Gastroesophageal sphincter (tissue), 4 donors: ENCODE data around the gene BCAR3. TPM values are rescaled to one million over a fixed set of nuclear protein-coding genes. Genes with fewer than 3 reads are reported as not detected.
"Not testable (repeated sequence)": the region's sequence is repeated elsewhere in the genome, so short reads cannot be mapped to it uniquely, and the experiment has no call there.

Experiments
- ATAC-seq: fragments of 150-250 bp; one replicate; pipeline ENCODE4 v1.9.1; 2016; ENCODE audit warnings: mild to moderate bottlenecking, moderate library complexity
- H3K27ac ChIP-seq, 4 donors: fragments of 200-600 bp; sonication (generic) in 3 of 4; 1 replicate in 3 of 4; 2 replicates in 1 of 4; pipeline ENCODE4 v1.5.1; 2016 to 2019
- H3K27me3 ChIP-seq: fragments of 200-600 bp; sonication (generic); one replicate; pipeline ENCODE4 v1.5.1; 2019
- H3K36me3 ChIP-seq, 2 donors: fragments of 200-600 bp; sonication (generic); one replicate each; pipeline ENCODE4 v1.5.1; 2019; ENCODE audit warnings: control low read depth in 1 of 2
- H3K4me1 ChIP-seq, 3 donors: fragments of 200-600 bp; sonication (generic); 1 replicate in 2 of 3; 2 replicates in 1 of 3; pipeline ENCODE4 v1.5.1; 2016 to 2019; ENCODE audit warnings: control low read depth in 2 of 3
- H3K4me3 ChIP-seq, 2 donors: fragments of 200-600 bp; sonication (generic); one replicate each; pipeline ENCODE4 v1.5.1; 2019; ENCODE audit warnings: mild to moderate bottlenecking in 1 of 2, moderate library complexity in 1 of 2
- H3K9me3 ChIP-seq, 3 donors: fragments of 200-600 bp; sonication (generic); one replicate each; pipeline ENCODE4 v1.5.1; 2017 to 2019; ENCODE audit warnings: control low read depth in 2 of 3
- EP300 ChIP-seq: sonication (generic); formaldehyde crosslinking; IDR thresholded peaks from one replicate; pipeline ENCODE4 v1.6.1; 2017; ENCODE audit warnings: antibody characterized with exemption, mild to moderate bottlenecking
- POLR2A ChIP-seq, 2 donors: fragments of 450-650 bp; IDR thresholded peaks; one replicate each; pipeline ENCODE4 v1.6.1; 2017; ENCODE audit warnings: antibody characterized with exemption in 2 of 2, mild to moderate bottlenecking in 2 of 2, moderate library complexity in 1 of 2
- POLR2AphosphoS5 ChIP-seq: sonication (generic); formaldehyde crosslinking; IDR thresholded peaks from one replicate; pipeline ENCODE4 v1.6.1; 2017; ENCODE audit warnings: antibody characterized with exemption
- WGBS, 2 donors: methylation state at CpG; one replicate each; pipeline ENCODE4 v1.1.5; 2018; ENCODE audit warnings: low coverage in 1 of 2; 5-methylcytosine and 5-hydroxymethylcytosine counted together
- total RNA-seq, 4 donors: library from RNA; depleted of rRNA; stranded (reverse); fragments of >200 nt; gene quantifications; one replicate each; pipeline ENCODE4 v1.1.0, GENCODE V29; 2016
- TF ChIP-seq, protein P1 (sequence below), 4 experiments: fragments of 200-600 bp in 2 of 4; fragments of 450-650 bp in 2 of 4; sonication (generic) in 1 of 4; IDR thresholded peaks; one replicate each; pipeline ENCODE4 v1.5.1; 2017 to 2019; ENCODE audit warnings: antibody characterized with exemption in 4 of 4, mild to moderate bottlenecking in 2 of 4, moderate library complexity in 2 of 4

Gene BCAR3
- total RNA-seq, 4 donors from 2014 or later, result 33.9 to 40.2 (median 38.3) TPM

DNA sequence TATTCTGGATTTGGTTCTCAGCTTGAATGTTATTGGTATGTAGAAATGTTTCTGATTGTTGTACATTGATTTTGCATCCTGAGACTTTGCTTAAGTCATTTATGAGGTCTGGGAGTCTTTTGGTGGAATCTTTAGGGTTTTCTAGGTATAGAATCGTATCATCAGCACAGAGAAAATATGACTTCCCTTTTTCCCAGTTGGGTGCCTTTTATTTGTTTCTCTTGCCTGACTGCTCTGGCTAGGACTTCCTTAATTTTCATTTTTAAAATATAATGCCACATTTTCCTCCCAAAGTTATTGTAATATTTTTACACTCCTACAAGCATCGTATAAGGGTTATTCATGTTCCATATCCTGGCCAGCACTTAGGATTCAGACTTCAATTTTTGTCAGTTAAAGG lies 122.6 kb downstream of the BCAR3 start:
- H3K9me3 ChIP-seq, result no peaks in the 10 kb centered on the region
- peaks cover 2 to 14% (median 5%) of the 10 kb centered on the region in 3 donors for H3K4me1 ChIP-seq
- H3K36me3 ChIP-seq, result peaks cover 0 to 45% of the 10 kb centered on the region in 2 donors
- WGBS, 2 donors, result 80 to 87% methylated on average over 2 of the region's 2 CpGs
- no peak overlapping the region for H3K4me3 ChIP-seq
- H3K27ac ChIP-seq, result no peak overlapping the region
- no peak for ATAC-seq
- TF ChIP-seq POLR2A (IDR thresholded peaks at IDR 0.05) (no peak), POLR2AphosphoS5 (no peak), EP300 (no peak)
- TF ChIP-seq, protein P1, sequence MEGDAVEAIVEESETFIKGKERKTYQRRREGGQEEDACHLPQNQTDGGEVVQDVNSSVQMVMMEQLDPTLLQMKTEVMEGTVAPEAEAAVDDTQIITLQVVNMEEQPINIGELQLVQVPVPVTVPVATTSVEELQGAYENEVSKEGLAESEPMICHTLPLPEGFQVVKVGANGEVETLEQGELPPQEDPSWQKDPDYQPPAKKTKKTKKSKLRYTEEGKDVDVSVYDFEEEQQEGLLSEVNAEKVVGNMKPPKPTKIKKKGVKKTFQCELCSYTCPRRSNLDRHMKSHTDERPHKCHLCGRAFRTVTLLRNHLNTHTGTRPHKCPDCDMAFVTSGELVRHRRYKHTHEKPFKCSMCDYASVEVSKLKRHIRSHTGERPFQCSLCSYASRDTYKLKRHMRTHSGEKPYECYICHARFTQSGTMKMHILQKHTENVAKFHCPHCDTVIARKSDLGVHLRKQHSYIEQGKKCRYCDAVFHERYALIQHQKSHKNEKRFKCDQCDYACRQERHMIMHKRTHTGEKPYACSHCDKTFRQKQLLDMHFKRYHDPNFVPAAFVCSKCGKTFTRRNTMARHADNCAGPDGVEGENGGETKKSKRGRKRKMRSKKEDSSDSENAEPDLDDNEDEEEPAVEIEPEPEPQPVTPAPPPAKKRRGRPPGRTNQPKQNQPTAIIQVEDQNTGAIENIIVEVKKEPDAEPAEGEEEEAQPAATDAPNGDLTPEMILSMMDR (IDR thresholded peaks at IDR 0.05), result no peak
- H3K27me3 ChIP-seq, result no peaks in the 10 kb centered on the region

DNA sequence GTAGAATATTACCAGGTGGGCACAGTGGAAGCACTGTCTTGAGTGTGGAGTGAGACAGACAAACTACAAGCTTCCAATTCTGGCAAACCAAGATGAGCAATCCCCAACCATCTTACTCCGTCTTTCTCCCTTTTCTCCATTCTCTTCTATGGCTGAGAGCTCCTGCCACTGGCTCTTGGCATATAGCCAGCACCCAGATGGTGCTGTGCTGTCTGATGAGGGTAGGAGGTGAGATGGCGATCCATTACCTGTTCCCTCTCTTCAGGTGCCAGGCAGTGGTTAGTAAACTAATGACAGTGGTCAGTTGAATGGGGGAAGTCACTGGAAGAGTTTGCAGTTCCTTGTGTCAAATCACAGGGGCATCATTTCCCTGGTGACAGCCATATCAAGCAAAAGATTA lies 125.3 kb downstream of the BCAR3 start:
- WGBS, 2 donors, result 88 to 100% methylated on average over 1 to 2 of the region's 2 CpGs
- Histone ChIP-seq H3K4me1 (peaks cover 5 to 31% (median 5%) of the 10 kb centered on the region in 3 donors), H3K27ac (peak overlapping the region in 1 of 4 donors; percentile 41), H3K9me3 (no peaks in the 10 kb centered on the region), H3K36me3 (peaks cover 0 to 18% of the 10 kb centered on the region in 2 donors), H3K27me3 (no peaks in the 10 kb centered on the region), H3K4me3 (no peak overlapping the region)
- no peak for ATAC-seq
- no peak for TF ChIP-seq POLR2A (IDR thresholded peaks at IDR 0.05)
- no peak for TF ChIP-seq POLR2AphosphoS5
- no peak for TF ChIP-seq EP300
- TF ChIP-seq, protein P1 (IDR thresholded peaks at IDR 0.05), result no peak

DNA sequence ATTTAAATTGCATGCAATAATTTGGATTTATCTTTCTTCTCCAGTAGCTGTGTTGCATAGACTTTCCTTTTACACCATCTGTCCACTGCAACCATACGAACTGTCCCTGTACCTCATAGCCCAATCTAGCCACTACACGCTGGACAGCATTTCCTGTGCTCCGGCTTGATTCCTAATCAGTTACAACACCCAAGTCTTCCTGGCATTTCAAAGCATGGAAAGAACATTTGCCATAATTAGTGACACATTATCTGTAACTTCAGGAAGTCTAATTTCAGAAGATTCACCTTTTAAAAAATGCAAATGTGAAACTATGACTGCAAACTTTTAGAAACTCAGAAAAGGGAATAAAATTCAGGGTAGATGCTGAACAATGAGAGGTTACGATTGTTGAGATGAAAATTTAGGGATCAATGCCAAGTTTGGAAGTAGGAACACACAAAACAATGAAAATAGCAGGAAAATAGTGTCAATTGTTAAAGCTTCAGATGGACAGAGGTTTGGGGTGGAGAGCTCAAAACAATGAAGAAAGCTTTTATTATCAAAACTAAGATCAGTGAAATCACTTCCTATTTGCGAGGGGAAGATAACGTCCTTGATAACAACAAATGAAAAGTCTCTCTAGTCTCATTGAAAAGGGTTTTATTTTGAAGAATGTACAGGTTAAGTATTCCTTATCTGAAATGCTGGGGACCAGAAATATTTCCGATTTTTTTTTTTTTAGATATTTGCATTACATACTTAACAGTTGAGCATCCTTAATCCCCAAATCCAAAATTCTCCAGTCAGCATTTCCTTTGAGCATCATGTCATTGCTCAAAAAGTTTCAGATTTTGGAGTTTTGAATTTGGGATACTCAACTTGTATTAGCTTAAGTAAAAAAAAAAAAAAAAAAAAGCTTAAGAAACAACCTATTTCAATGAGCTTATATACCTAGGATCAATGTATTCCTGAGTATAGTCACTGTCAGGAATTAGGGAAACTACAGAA lies 126.5 kb downstream of the BCAR3 start:
- Histone ChIP-seq H3K27ac (peak overlapping the region in 2 of 4 donors; percentile 57 to 69), H3K4me1 (peaks cover 5 to 31% (median 5%) of the 10 kb centered on the region in 3 donors), H3K9me3 (no peaks in the 10 kb centered on the region), H3K27me3 (no peaks in the 10 kb centered on the region), H3K36me3 (peaks cover 0 to 17% of the 10 kb centered on the region in 2 donors), H3K4me3 (no peak overlapping the region)
- no peak for ATAC-seq
- TF ChIP-seq POLR2AphosphoS5, result peak; percentile 40
- TF ChIP-seq, protein P1 (IDR thresholded peaks at IDR 0.05), result no peak
- 59 to 66% methylated on average over 7 of the region's 7 CpGs for WGBS, 2 donors

DNA sequence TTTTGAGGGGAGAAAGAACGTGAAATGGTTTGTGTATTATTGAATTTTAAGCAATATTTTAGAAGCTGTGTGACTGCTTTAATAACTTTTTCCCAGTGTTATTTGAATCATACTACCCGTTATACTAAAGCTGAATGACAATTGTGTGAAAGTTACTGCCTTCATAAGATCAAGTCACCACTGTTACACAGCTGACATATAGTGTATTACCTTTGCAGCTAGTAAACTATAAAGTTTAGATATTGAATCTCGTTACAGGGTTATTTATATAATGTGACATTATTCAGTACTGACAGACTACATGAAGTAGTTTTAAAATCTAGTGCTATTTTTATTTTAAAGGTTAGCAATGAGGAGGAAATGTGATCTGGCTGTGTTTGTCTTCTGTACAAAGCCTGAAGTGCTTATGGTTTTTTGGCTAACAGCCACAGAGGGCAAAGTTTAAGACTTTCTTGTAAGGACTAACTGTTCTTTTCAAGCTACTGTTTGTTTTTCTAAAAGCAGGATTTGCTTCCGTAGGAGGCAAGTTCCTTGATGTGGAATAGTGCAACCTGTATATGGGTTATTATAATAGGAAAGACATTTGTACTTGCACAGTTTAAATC lies 127.6 kb downstream of the BCAR3 start:
- H3K4me3 ChIP-seq, H3K27me3 ChIP-seq, H3K9me3 ChIP-seq: not testable (repeated sequence)
- whole genome bisulfite sequencing, 2 donors, result 20 to 42% methylated on average over 4 of the region's 4 CpGs
- peak; percentile 71 for ATAC-seq
- TF ChIP-seq POLR2AphosphoS5, result peak; percentile 69
- Histone ChIP-seq H3K4me1 (peaks cover 5 to 31% (median 5%) of the 10 kb centered on the region in 3 donors), H3K36me3 (peaks cover 0 to 20% of the 10 kb centered on the region in 2 donors), H3K27ac (peak overlapping the region in 3 of 4 donors; percentile 42 to 69 (median 57))

DNA sequence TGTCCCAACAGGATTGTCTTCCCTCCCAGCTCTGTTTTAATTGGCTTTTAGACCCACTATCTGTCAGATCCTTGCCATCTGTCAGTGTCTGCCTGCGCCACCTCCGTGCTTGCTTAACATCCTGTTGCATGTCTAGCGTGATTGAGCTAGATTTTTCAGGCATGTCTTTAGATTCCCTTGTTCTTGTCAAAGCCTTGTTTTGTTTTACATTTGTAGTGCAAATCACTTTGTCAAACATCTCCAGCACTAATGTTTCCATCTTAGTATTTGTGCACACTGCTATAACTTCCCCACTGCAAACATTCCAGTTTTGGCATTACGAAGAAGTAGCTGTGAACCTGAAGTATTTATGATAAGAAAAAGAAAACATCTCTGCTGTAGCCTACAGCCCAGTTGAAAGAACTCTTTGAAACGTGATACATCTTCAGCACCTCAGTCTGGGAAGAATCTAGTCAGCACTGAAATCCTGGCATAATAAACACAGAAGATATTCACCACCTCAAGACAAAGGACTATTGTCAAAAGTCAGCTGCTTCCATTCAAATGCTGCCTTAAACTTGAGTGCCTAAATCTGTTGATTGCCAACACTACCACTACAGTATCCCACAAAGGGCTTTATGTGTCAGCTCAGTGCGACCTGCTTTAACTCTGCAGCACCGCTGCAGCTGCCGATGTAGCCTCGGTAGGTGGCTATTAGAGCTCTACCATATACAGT lies 128.7 kb downstream of the BCAR3 start:
- 46 to 66% methylated on average over 9 of the region's 9 CpGs for WGBS, 2 donors
- H3K36me3 ChIP-seq, result peaks cover 0 to 23% of the 10 kb centered on the region in 2 donors
- no peak for ATAC-seq
- H3K9me3 ChIP-seq, result no peaks in the 10 kb centered on the region
- H3K27me3 ChIP-seq, result no peaks in the 10 kb centered on the region
- peaks cover 5 to 31% (median 5%) of the 10 kb centered on the region in 3 donors for H3K4me1 ChIP-seq
- TF ChIP-seq, protein P1 (IDR thresholded peaks at IDR 0.05), result no peak
- no peak for TF ChIP-seq POLR2A (IDR thresholded peaks at IDR 0.05)
- no peak for TF ChIP-seq EP300
- TF ChIP-seq POLR2AphosphoS5, result no peak
- H3K4me3 ChIP-seq, result no peak overlapping the region
- H3K27ac ChIP-seq, result peak overlapping the region in 3 of 4 donors; percentile 42 to 69 (median 45)
